Renal cortical epithelial cell (primary cell): Measurements from ENCODE around the gene CDH4. TPM values are rescaled to one million over a fixed set of nuclear protein-coding genes. Genes with fewer than 3 reads are reported as not detected.
"Not testable (repeated sequence)": the region's sequence is repeated elsewhere in the genome, so short reads cannot be mapped to it uniquely, and the experiment has no call there.

Experiments used
- DNase-seq: peaks from one replicate; pipeline ENCODE4 v3.0.0-alpha.2; 2011; ENCODE audit warnings: low read depth
- total RNA-seq: library from RNA; depleted of rRNA; stranded (reverse); fragments of >200 nt; gene quantifications from 2 replicates; pipeline ENCODE4 v1.2.3, GENCODE V29; 2014

Gene CDH4
- total RNA-seq, 1 donor from 2014 or later: 6.4 TPM

- no peak for DNase-seq
Observed at GRCh38 chr20:61457725-61458124, 205.7 kb downstream of the CDH4 start.

DNA sequence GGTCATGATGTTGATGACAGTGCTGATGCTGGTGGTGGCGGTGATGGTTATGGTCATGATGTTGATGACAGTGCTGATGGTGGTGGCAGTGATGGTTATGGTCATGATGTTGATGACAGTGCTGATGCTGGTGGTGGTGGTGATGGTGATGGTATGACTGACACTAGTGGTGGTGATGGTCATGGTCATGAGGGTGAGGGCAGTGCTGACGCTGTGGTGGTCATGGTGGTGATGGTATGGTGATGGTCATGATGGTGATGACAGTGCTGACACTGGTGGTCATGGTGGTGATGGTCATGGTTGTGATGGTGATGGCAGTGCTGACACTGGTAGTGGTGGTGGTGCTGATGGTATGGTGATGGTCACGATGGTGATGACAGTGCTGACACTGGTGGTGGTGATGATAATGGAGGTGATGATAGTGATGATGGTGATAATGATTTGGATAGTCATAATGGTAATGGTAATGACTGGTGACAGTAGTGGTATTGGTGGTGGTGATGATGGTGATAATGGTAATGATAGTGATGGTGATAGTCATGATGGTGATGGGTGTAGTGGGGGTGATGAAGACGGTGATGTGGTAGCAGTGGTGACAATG is 206.2 kb downstream of the CDH4 start:
- no peak for DNase-seq

DNA sequence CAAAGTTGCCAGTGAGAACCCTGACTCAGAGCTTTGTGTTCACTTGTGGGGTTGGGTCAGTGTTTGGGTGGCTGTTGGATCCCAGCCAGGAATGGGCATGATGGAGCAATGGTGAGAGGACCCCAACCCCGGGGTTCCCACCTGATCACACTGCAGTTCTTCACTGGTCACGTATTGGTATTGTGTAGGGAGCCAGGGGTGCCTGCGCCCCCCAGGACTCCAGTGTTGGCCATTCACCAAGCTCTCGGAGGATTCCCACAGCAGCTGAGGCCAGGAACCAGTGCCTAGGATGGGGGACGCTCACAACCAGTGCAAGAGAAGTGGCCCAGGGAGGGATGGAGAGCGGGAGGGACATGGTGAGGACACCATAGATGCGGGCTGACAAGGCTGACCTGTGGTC is 207.2 kb downstream of the CDH4 start:
- DNase-seq: no peak

DNA sequence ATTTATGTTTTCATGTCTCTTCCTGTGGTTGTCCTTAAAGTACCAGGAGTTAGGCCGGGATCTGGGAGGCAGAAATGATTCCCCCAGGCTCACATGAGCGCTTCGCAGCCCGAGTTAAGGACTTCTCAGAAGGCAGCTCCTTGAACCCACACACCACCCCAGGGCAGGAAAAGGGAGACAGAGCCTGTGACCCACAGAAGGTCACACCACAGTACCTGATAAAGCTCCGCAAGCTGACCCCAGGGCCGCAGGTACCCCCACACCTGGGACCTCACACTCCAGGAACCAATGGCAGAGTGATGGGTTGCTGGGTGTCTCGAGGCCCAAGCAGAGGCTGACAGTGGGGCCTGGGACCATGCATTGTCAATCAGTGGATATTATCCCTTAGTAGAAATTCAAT is 207.6 kb downstream of the CDH4 start:
- DNase-seq: no peak

DNA sequence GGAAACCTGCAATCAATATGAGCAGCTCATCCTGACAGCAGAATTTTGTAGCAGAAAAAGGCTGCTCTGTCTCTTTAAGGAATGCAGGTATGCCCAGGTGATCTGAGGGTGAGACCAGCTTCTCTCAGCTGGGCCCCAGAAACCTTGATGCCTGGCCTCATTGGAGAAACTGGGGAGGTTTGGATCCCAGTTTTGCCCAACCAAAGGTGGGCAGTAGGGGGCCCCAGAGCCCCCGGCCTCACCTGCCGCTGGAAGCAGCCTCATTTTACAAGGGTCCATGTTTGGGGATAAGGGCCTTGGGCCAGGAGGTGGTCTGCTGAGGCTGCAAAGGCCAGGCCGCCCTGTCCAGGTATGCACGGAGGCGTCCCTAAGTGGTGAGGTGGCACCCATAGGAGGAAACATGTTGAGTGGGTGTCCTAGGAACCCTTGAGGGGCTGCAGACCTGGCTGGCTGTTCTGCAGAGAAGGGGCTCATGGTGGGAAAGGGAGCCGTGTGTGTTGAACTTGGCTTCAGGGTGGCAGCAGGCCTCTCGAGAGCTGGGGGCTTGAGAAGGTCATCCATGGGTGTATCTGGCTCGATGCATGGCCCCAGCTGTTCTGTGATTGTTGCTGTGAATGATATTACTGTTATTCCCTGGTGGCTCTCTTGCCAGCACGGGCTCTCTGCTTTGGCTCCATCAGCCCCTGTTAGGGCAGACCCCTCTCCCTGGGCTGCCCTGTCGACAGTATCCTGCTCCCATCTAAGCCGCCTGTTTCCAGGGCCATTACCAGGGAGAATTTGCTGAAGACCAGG is 208.4 kb downstream of the CDH4 start:
- no peak for DNase-seq

- no peak for DNase-seq
Observed at GRCh38 chr20:61461461-61461860, 209.4 kb downstream of the CDH4 start.

- DNase-seq: no peak
Observed at GRCh38 chr20:61464307-61465303, 212.5 kb downstream of the CDH4 start.

DNA sequence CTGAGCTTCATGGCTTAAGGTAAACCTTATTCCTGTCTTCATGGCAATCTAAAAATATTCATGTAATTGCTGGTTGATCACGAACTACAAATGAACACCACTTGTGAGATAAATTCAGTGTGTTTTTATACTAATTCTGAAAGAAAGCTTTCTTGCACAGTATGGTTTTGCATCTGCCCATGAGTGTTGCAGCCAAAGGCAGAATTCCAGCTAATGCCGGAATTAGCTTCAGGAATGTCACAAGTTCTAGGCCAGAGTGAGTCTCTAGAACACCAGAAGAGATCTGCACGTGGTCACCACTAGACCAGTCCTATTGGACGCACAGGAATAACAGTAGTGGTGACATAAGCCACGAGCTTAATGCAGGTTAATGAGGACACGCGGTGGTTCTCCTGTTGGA is 223.7 kb downstream of the CDH4 start:
- DNase-seq: no peak

DNA sequence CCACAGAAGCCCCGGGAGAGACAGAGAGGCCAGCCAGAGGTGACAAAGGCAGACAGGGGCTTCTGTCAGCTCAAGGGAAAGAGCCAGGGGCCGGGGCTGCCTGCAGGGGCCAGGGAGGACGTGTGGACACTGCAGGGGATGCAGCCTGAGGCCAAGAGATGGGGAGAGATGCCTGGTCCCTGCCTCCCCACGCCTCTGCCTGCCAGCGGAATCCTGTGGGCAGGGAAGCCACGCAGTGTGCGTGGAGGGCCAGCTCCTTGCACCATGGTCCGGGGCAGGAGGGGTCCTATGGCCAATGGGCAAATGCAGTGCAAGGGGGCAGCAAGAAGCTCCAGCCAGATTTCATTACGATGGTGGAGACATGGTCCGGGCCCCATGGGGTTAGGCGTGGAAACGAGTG is 224.9 kb downstream of the CDH4 start:
- DNase-seq: no peak

- DNase-seq: peak; percentile 21
Observed at GRCh38 chr20:61477451-61477861, 225.4 kb downstream of the CDH4 start.

- no peak for DNase-seq
Observed at GRCh38 chr20:61478094-61478493, 226.0 kb downstream of the CDH4 start.

DNA sequence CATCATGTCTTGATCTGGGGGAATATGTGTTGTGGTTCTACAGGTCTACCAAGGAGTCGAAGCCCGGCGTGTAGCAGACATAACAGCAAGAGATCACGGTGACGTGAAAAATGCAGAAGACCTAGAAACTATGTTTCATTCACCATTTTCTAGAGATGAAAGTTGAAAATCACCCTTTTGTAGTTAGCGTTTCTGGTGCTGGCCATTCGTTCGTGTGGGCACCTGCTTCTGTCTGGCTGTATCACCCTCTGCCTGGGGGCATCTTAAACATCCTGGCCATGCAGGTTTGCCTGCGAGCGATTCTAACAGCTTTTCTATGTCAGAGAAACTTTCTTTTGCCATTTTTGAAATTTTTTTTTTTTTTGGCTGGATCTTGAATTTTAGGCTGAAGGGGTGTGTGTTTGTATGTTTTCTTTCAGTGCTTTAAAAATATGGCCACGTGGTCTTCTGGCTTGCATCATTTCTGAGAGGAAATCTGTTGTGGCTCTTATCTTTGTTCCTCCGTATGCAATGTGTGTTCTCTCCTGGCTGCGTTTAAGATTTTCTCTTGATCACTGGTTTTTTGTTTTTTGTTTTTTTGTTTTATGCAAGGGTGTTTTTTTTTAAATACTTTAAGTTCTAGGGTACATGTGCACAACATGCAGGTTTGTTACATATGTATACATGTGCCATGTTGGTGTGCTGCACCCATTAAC is 226.7 kb downstream of the CDH4 start:
- no peak for DNase-seq

GRCh38 chr20:61479433-61479832 is 227.4 kb downstream of the CDH4 start:
- DNase-seq: not testable (repeated sequence)

GRCh38 chr20:61480158-61480825 is 228.2 kb downstream of the CDH4 start:
- DNase-seq: no peak

DNA sequence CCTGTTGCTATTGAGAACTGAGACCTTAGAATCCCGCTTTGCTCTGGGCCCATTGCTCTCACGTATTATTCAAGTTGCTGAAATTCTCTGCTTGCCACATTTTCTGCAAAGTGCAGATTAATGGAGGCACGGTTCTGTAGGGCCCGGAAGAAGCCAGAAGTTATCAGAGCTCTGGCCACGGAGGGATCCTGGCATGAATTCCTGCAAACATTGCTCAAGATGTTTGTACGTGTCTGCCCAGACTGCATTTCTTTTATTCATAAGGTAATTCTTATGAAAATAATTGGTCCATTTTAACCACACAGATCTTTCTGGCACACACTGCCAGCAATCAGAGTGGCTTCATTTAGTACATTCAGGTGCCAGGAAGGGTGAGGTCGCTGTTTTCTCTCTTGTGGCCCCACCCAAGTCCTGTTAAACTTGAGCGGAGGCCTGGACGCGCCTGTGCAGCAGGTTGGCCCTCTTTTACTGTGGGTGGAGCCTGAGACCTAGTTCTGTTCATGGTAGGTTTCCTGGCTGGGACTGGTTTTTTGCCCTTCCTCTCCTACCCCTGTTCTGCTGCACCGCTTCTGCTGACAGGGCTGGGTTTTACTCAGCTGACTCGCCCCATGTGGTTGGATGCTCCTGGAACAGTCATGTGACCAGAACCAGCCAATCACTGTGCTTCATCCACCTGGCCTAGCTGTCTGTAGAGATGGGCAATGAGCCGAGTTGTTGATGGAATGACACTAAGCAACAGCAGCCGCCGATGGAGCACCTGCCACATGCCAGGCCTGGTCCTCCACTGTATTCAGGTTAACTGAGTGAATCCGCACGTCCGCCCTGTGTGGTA is 230.2 kb downstream of the CDH4 start:
- DNase-seq: no peak

- DNase-seq: no peak
Observed at GRCh38 chr20:61482901-61483300, 230.8 kb downstream of the CDH4 start.

- no peak for DNase-seq
Observed at GRCh38 chr20:61483336-61484067, 231.4 kb downstream of the CDH4 start.

GRCh38 chr20:61486198-61486597 is 234.1 kb downstream of the CDH4 start:
- no peak for DNase-seq

- no peak for DNase-seq
Observed at GRCh38 chr20:61487346-61487996, 235.4 kb downstream of the CDH4 start.
